DND-41 (cell line): ENCODE results near the gene GNG13.

Experiments
- ATAC-seq: fragments of 200-7000 bp; cut with Tn5 transposase; 3 replicates; pipeline ENCODE4 v1.9.1; 2021; ENCODE audit warnings: low read depth; ENCODE audit not compliant: insufficient read depth
- DNase-seq: peaks from one replicate; pipeline ENCODE4 v3.0.0-alpha.2; 2020
- H2AFZ ChIP-seq: 2 replicates; pipeline ENCODE4 v1.6.0; 2012; ENCODE audit warnings: low read depth, low read length
- H3K27ac ChIP-seq: 2 replicates; pipeline ENCODE4 v1.5.1; 2012; ENCODE audit warnings: low read length, inconsistent platforms
- H3K27me3 ChIP-seq: fragments of 200-600 bp; sonication (generic); 2 replicates; pipeline ENCODE4 v1.6.0; 2012; ENCODE audit warnings: low read length, mild to moderate bottlenecking, inconsistent platforms; ENCODE audit not compliant: insufficient read depth, poor library complexity
- H3K36me3 ChIP-seq: 2 replicates; pipeline ENCODE4 v1.5.1; 2012; ENCODE audit warnings: low read length, inconsistent platforms; ENCODE audit not compliant: insufficient read depth
- H3K4me1 ChIP-seq: 2 replicates; pipeline ENCODE4 v1.5.1; 2012; ENCODE audit warnings: mild to moderate bottlenecking, low read length; ENCODE audit not compliant: insufficient read depth
- H3K4me2 ChIP-seq: 2 replicates; pipeline ENCODE4 v1.6.0; 2012; ENCODE audit warnings: mild to moderate bottlenecking, moderate library complexity, low read length, inconsistent platforms; ENCODE audit not compliant: insufficient read depth
- H3K4me3 ChIP-seq, 2 experiments: fragments of 200-600 bp in 1 of 2; shearing (Covaris generic) in 1 of 2; 2 replicates each; pipeline ENCODE4 v1.5.1; 2012 to 2016; ENCODE audit warnings: inconsistent platforms in 2 of 2, low read length in 2 of 2, mild to moderate bottlenecking in 2 of 2, low read depth in 1 of 2, moderate library complexity in 1 of 2
- H3K79me2 ChIP-seq: 2 replicates; pipeline ENCODE4 v1.6.0; 2012; ENCODE audit warnings: low read length, inconsistent platforms; ENCODE audit not compliant: insufficient read depth
- H3K9ac ChIP-seq: 2 replicates; pipeline ENCODE4 v1.6.0; 2012; ENCODE audit warnings: low read depth, mild to moderate bottlenecking, inconsistent platforms, low read length, moderate library complexity
- H3K9me3 ChIP-seq: 2 replicates; pipeline ENCODE4 v1.5.1; 2012; ENCODE audit warnings: low read length, moderate library complexity, mild to moderate bottlenecking, inconsistent platforms; ENCODE audit not compliant: insufficient read depth, severe bottlenecking
- H4K20me1 ChIP-seq: 2 replicates; pipeline ENCODE4 v1.6.0; 2012; ENCODE audit warnings: low read length; ENCODE audit not compliant: insufficient read depth
- CTCF ChIP-seq: IDR thresholded peaks from 2 replicates; pipeline ENCODE4 v1.5.1; 2012; ENCODE audit warnings: borderline replicate concordance, low read length, moderate library complexity, mild to moderate bottlenecking; ENCODE audit not compliant: poor library complexity, severe bottlenecking; ENCODE audit errors: extremely low read depth
- EZH2 ChIP-seq: IDR thresholded peaks from 3 replicates; pipeline ENCODE4 v1.6.1; 2012; ENCODE audit warnings: borderline replicate concordance, low read depth, mild to moderate bottlenecking, moderate library complexity, low read length, inconsistent platforms; ENCODE audit not compliant: severe bottlenecking

The GNG13 gene

GRCh38 chr16:833411-833810, 32.9 kb upstream of the GNG13 start:
- Histone ChIP-seq H3K4me1 (no peaks in the 10 kb centered on the region), H3K27ac (no peak overlapping the region), H3K9me3 (peaks cover 14% of the 10 kb centered on the region), H3K79me2 (no peaks in the 10 kb centered on the region), H3K4me3 (no peak overlapping the region), H2AFZ (no peak overlapping the region), H3K36me3 (no peaks in the 10 kb centered on the region), H3K27me3 (no peaks in the 10 kb centered on the region), H3K4me2 (no peak overlapping the region), H3K9ac (no peak overlapping the region), H4K20me1 (no peaks in the 10 kb centered on the region; the same call in 1 of the 2 replicates)
- TF ChIP-seq CTCF, result no peak
- TF ChIP-seq EZH2, result no peak
- ATAC-seq (no peak), DNase-seq (no peak)

GRCh38 chr16:832652-833336, 32.3 kb upstream of the GNG13 start:
- Histone ChIP-seq H3K4me1 (no peaks in the 10 kb centered on the region), H3K4me3 (no peak overlapping the region), H2AFZ (no peak overlapping the region), H4K20me1 (no peaks in the 10 kb centered on the region; the same call in 1 of the 2 replicates), H3K36me3 (no peaks in the 10 kb centered on the region), H3K4me2 (no peak overlapping the region), H3K79me2 (no peaks in the 10 kb centered on the region), H3K27ac (no peak overlapping the region), H3K9me3 (peaks cover 14% of the 10 kb centered on the region), H3K9ac (no peak overlapping the region), H3K27me3 (no peaks in the 10 kb centered on the region)
- TF ChIP-seq CTCF (no peak), EZH2 (no peak)
- DNase-seq (no peak), ATAC-seq (no peak)

GRCh38 chr16:831571-832413, 31.3 kb upstream of the GNG13 start:
- H3K4me2 ChIP-seq, result no peak overlapping the region
- H3K36me3 ChIP-seq, result no peaks in the 10 kb centered on the region
- no peaks in the 10 kb centered on the region for H3K79me2 ChIP-seq
- H4K20me1 ChIP-seq, result no peaks in the 10 kb centered on the region; the same call in 1 of the 2 replicates
- H3K27me3 ChIP-seq, result no peaks in the 10 kb centered on the region
- H3K9me3 ChIP-seq, result peaks cover 12% of the 10 kb centered on the region
- TF ChIP-seq EZH2, result no peak
- TF ChIP-seq CTCF, result no peak
- DNase-seq (no peak), ATAC-seq (no peak)
- no peak overlapping the region for H3K27ac ChIP-seq
- no peak overlapping the region for H3K4me3 ChIP-seq
- no peak overlapping the region for H2AFZ ChIP-seq
- no peak overlapping the region for H3K9ac ChIP-seq
- H3K4me1 ChIP-seq, result no peaks in the 10 kb centered on the region
